Chondrocyte (in vitro differentiated cells): ENCODE measurements around the gene AGTRAP. TPM values are rescaled to one million over a fixed set of nuclear protein-coding genes. Genes with fewer than 3 reads are reported as not detected.

Experiments
- DNase-seq: peaks from one replicate; pipeline ENCODE4 v3.0.0; 2021; ENCODE audit warnings: mixed read lengths, low spot score
- H3K27ac Mint-ChIP-seq: one replicate; pipeline ENCODE4 v1.8.0; 2021; ENCODE audit warnings: mild to moderate bottlenecking, moderate library complexity, mixed read lengths; ENCODE audit not compliant: unreplicated experiment
- H3K27me3 Mint-ChIP-seq: 2 replicates; pipeline ENCODE4 v1.8.0; 2021; ENCODE audit warnings: low read depth, mixed read lengths
- H3K36me3 Mint-ChIP-seq: 2 replicates; pipeline ENCODE4 v1.8.0; 2021; ENCODE audit warnings: low read depth, mixed read lengths
- H3K4me1 Mint-ChIP-seq: 2 replicates; pipeline ENCODE4 v1.8.0; 2021; ENCODE audit warnings: low read depth, mild to moderate bottlenecking, mixed read lengths
- H3K4me3 Mint-ChIP-seq: one replicate; pipeline ENCODE4 v1.8.0; 2021; ENCODE audit warnings: mild to moderate bottlenecking, moderate library complexity, mixed read lengths; ENCODE audit not compliant: unreplicated experiment
- H3K9me3 Mint-ChIP-seq: 2 replicates; pipeline ENCODE4 v1.8.0; 2021; ENCODE audit warnings: low read depth, mixed read lengths
- total RNA-seq: library from RNA; stranded (reverse); gene quantifications from 3 replicates; pipeline ENCODE4 v1.2.1, GENCODE V29; 2021
- TF ChIP-seq, protein P1 (sequence below): fragments of 200-600 bp; sonication (generic); IDR thresholded peaks from 2 replicates; pipeline ENCODE4 v1.5.0; 2021; ENCODE audit warnings: antibody characterized with exemption, mild to moderate bottlenecking, moderate library complexity

Gene AGTRAP
- total RNA-seq, 1 donor from 2014 or later: 19.8 TPM

- H3K4me1 Mint-ChIP-seq: peaks cover 10% of the 10 kb centered on the region
- no peak overlapping the region for H3K27ac Mint-ChIP-seq
- no peaks in the 10 kb centered on the region for H3K36me3 Mint-ChIP-seq
- DNase-seq: peak; percentile 60
- H3K4me3 Mint-ChIP-seq: no peak overlapping the region
- TF ChIP-seq, protein P1, sequence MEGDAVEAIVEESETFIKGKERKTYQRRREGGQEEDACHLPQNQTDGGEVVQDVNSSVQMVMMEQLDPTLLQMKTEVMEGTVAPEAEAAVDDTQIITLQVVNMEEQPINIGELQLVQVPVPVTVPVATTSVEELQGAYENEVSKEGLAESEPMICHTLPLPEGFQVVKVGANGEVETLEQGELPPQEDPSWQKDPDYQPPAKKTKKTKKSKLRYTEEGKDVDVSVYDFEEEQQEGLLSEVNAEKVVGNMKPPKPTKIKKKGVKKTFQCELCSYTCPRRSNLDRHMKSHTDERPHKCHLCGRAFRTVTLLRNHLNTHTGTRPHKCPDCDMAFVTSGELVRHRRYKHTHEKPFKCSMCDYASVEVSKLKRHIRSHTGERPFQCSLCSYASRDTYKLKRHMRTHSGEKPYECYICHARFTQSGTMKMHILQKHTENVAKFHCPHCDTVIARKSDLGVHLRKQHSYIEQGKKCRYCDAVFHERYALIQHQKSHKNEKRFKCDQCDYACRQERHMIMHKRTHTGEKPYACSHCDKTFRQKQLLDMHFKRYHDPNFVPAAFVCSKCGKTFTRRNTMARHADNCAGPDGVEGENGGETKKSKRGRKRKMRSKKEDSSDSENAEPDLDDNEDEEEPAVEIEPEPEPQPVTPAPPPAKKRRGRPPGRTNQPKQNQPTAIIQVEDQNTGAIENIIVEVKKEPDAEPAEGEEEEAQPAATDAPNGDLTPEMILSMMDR: no peak
- H3K9me3 Mint-ChIP-seq: no peaks in the 10 kb centered on the region
- peaks cover 35% of the 10 kb centered on the region for H3K27me3 Mint-ChIP-seq
Observed at GRCh38 chr1:11697893-11698210, 38.1 kb upstream of the AGTRAP start.

GRCh38 chr1:11700601-11701467 is 35.1 kb upstream of the AGTRAP start:
- no peak overlapping the region for H3K4me3 Mint-ChIP-seq
- H3K27ac Mint-ChIP-seq: no peak overlapping the region
- TF ChIP-seq, protein P1: no peak
- no peaks in the 10 kb centered on the region for H3K9me3 Mint-ChIP-seq
- H3K27me3 Mint-ChIP-seq: peaks cover 49% of the 10 kb centered on the region
- no peaks in the 10 kb centered on the region for H3K4me1 Mint-ChIP-seq
- no peaks in the 10 kb centered on the region for H3K36me3 Mint-ChIP-seq
- peak; percentile 89 for DNase-seq

DNA sequence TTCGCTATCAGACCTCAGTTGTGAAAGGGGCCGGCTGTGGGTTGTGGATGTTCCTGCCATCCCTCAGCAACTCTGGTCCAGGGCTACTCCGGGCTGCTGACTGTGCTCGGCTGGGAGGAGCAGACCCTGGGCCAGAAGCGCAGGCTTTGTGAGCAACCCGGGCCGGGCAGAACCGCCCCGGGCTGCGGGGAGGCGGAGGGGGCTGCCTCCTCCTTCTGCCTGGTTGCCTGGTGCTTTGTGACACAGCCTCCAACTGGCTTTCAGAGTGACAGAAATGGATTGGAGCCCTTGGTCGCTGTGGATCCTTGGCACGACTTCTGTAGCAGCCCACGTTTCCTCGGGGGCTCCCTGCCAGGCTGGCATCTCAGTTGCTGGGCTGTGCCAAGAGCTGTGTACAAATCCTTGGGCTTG is 34.4 kb upstream of the AGTRAP start:
- peaks cover 52% of the 10 kb centered on the region for H3K27me3 Mint-ChIP-seq
- TF ChIP-seq, protein P1: no peak
- no peaks in the 10 kb centered on the region for H3K9me3 Mint-ChIP-seq
- no peak overlapping the region for H3K4me3 Mint-ChIP-seq
- H3K4me1 Mint-ChIP-seq: no peaks in the 10 kb centered on the region
- no peak overlapping the region for H3K27ac Mint-ChIP-seq
- no peaks in the 10 kb centered on the region for H3K36me3 Mint-ChIP-seq
- peak; percentile 62 for DNase-seq

DNA sequence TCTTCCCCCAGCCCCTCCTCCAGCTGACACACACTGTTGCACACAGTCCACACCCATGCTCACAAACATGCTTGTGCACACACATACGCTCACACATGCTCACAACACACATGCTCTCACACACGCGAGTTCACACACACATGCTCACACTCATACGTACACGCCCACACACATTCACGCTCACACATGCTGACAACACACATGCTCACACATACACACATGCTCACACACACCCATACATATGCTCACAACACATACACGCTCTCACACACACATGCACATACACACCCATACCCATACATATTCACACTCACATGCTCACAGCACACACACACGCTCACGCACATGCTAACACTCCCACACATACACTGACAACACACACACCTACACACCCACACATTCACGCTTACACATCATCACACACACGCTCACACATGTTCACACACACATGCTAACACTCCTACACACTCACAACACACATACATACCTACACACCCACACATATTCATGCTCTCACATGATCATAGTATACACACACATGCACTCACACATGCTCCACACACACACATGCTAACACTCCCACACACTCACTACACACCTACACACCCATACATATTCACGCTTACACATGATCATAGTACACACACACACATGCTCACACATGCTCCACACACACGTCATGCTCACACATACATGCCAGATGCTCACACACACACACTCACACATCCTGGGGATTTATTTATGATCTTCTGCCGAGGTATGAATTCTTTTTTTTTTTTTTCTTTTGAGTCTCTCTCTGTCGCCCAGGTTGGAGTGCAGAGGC is 33.7 kb upstream of the AGTRAP start:
- DNase-seq: peak; percentile 56

More for the DNA sequence above, 33.7 kb upstream of the AGTRAP start:
- H3K9me3 Mint-ChIP-seq: no peaks in the 10 kb centered on the region
- H3K36me3 Mint-ChIP-seq: no peaks in the 10 kb centered on the region
- H3K27me3 Mint-ChIP-seq: peaks cover 52% of the 10 kb centered on the region
- no peaks in the 10 kb centered on the region for H3K4me1 Mint-ChIP-seq
- no peak overlapping the region for H3K27ac Mint-ChIP-seq
- no peak overlapping the region for H3K4me3 Mint-ChIP-seq
- TF ChIP-seq, protein P1: no peak
